ENCODE measurements around the gene FBXO42.
"Not testable (repeated sequence)": the region's sequence is repeated elsewhere in the genome, so short reads cannot be mapped to it uniquely, and the experiment has no call there.

The FBXO42 gene

GRCh38 chr1:16258591-16259135 lies 93.6 kb downstream of the FBXO42 start:
- no peak for FAIRE-seq

GRCh38 chr1:16257968-16258367 lies 94.3 kb downstream of the FBXO42 start:
- no peak for FAIRE-seq

GRCh38 chr1:16257556-16257955 lies 94.7 kb downstream of the FBXO42 start:
- not testable (repeated sequence) for FAIRE-seq

- FAIRE-seq = no peak
These were observed 95.8 kb downstream of the FBXO42 start for GRCh38 chr1:16256478-16256877.

- no peak for FAIRE-seq
These were observed 97.9 kb downstream of the FBXO42 start for GRCh38 chr1:16254263-16254928.

- FAIRE-seq = no peak
These were observed 98.9 kb downstream of the FBXO42 start for GRCh38 chr1:16253332-16253922.

GRCh38 chr1:16252912-16253311 lies 99.4 kb downstream of the FBXO42 start:
- no peak for FAIRE-seq

GRCh38 chr1:16251381-16251780 lies 100.9 kb downstream of the FBXO42 start:
- FAIRE-seq = no peak

- no peak for FAIRE-seq
These were observed 101.6 kb downstream of the FBXO42 start for GRCh38 chr1:16250524-16251251.

GRCh38 chr1:16249596-16250241 lies 102.6 kb downstream of the FBXO42 start:
- no peak for FAIRE-seq

GRCh38 chr1:16248603-16249516 lies 103.4 kb downstream of the FBXO42 start:
- no peak for FAIRE-seq

- no peak for FAIRE-seq
These were observed 104.3 kb downstream of the FBXO42 start for GRCh38 chr1:16248007-16248436.

- FAIRE-seq = no peak
These were observed 104.8 kb downstream of the FBXO42 start for GRCh38 chr1:16247441-16247840.

GRCh38 chr1:16246961-16247360 lies 105.3 kb downstream of the FBXO42 start:
- no peak for FAIRE-seq

GRCh38 chr1:16246239-16246638 lies 106.0 kb downstream of the FBXO42 start:
- FAIRE-seq = not testable (repeated sequence)

- no peak for FAIRE-seq
These were observed 106.6 kb downstream of the FBXO42 start for GRCh38 chr1:16245476-16246196.

- FAIRE-seq = no peak
These were observed 107.5 kb downstream of the FBXO42 start for GRCh38 chr1:16244650-16245285.

GRCh38 chr1:16243936-16244649 lies 108.2 kb downstream of the FBXO42 start:
- FAIRE-seq = peak; percentile 93

GRCh38 chr1:16243215-16243610 lies 109.1 kb downstream of the FBXO42 start:
- no peak for FAIRE-seq

GRCh38 chr1:16242556-16243214 lies 109.6 kb downstream of the FBXO42 start:
- no peak for FAIRE-seq

Data from A204.1 (cell line).